Keratinocyte (primary cell): ENCODE data around the gene DNAH17. TPM values are rescaled to one million over a fixed set of nuclear protein-coding genes. Genes with fewer than 3 reads are reported as not detected.

Experiments
- DNase-seq: peaks from one replicate; pipeline ENCODE4 v3.0.0-alpha.2; 2011; ENCODE audit warnings: low read depth, missing footprints, low spot score
- FAIRE-seq: peaks from 2 replicates; lab custom pipeline; 2011; peaks lifted over from hg19 to GRCh38; lab: Jason Lieb, UNC
- H2AFZ ChIP-seq: 2 replicates; pipeline ENCODE4 v1.6.0; 2012; ENCODE audit warnings: low read length, control low read depth, inconsistent platforms; ENCODE audit not compliant: control insufficient read depth
- H3K27ac ChIP-seq: 2 replicates; pipeline ENCODE4 v1.5.1; 2011; ENCODE audit warnings: low read length; ENCODE audit not compliant: control insufficient read depth, insufficient read depth
- H3K27me3 ChIP-seq: 3 replicates; pipeline ENCODE4 v1.6.0; 2011; ENCODE audit warnings: low read length; ENCODE audit not compliant: control insufficient read depth, insufficient read depth; ENCODE audit errors: extremely low read depth
- H3K36me3 ChIP-seq, 2 experiments: 2 replicates in 1 of 2; 3 replicates in 1 of 2; pipeline ENCODE4 v1.5.1; 2011; ENCODE audit warnings: low read length in 2 of 2, mild to moderate bottlenecking in 1 of 2; ENCODE audit not compliant: control insufficient read depth in 2 of 2, insufficient read depth in 2 of 2; ENCODE audit errors: extremely low read depth in 1 of 2
- H3K4me1 ChIP-seq: 3 replicates; pipeline ENCODE4 v1.5.1; 2011; ENCODE audit warnings: low read length; ENCODE audit not compliant: control insufficient read depth, insufficient read depth; ENCODE audit errors: extremely low read depth
- H3K4me2 ChIP-seq: 3 replicates; pipeline ENCODE4 v1.6.0; 2011; ENCODE audit warnings: low read depth, low read length; ENCODE audit not compliant: control insufficient read depth, insufficient read depth; ENCODE audit errors: extremely low read depth
- H3K4me3 ChIP-seq, 3 experiments: fragments of 200-600 bp in 1 of 3; sonication (generic) in 1 of 3; 2 replicates in 2 of 3; 3 replicates in 1 of 3; pipeline ENCODE4 v1.5.1; 2011 to 2016; ENCODE audit warnings: low read length in 3 of 3, mild to moderate bottlenecking in 3 of 3, control low read depth in 2 of 3, inconsistent platforms in 1 of 3, low read depth in 1 of 3, mixed read lengths in 1 of 3, mixed run types in 1 of 3, moderate library complexity in 1 of 3; ENCODE audit not compliant: control insufficient read depth in 2 of 3, insufficient read depth in 2 of 3; ENCODE audit errors: extremely low read depth in 1 of 3
- H3K79me2 ChIP-seq: 2 replicates; pipeline ENCODE4 v1.6.0; 2012; ENCODE audit warnings: low read length; ENCODE audit not compliant: control insufficient read depth, insufficient read depth
- H3K9ac ChIP-seq: 3 replicates; pipeline ENCODE4 v1.6.0; 2011; ENCODE audit warnings: low read length; ENCODE audit not compliant: control insufficient read depth, insufficient read depth; ENCODE audit errors: extremely low read depth
- H3K9me1 ChIP-seq: 3 replicates; pipeline ENCODE4 v1.6.0; 2011; ENCODE audit warnings: low read length; ENCODE audit not compliant: control insufficient read depth, insufficient read depth; ENCODE audit errors: extremely low read depth
- H3K9me3 ChIP-seq: 2 replicates; pipeline ENCODE4 v1.5.1; 2012; ENCODE audit warnings: low read depth, low read length; ENCODE audit not compliant: control insufficient read depth
- H4K20me1 ChIP-seq: 3 replicates; pipeline ENCODE4 v1.6.0; 2011; ENCODE audit warnings: low read length; ENCODE audit not compliant: control insufficient read depth, insufficient read depth; ENCODE audit errors: extremely low read depth
- EZH2 ChIP-seq: IDR thresholded peaks from one replicate; pipeline ENCODE4 v1.6.1; 2012; ENCODE audit warnings: inconsistent platforms, mild to moderate bottlenecking, low read length, moderate library complexity
- dilution Hi-C: fragments of 300-500 bp; cut with MboI; formaldehyde crosslinking; loops from one replicate; pipeline ENCODE4 v1.7.0; 2020; ENCODE audit warnings: low sequenced_read_pairs; ENCODE audit not compliant: extremely low pct_ligation_motif_present
- polyA plus RNA-seq, 5 experiments: library from polyadenylated mRNA; depleted of rRNA in 3 of 5; stranded (reverse) in 3 of 5; stranded (forward) in 1 of 5; unstranded in 1 of 5; fragments of >200 nt; gene quantifications; 1 replicate in 1 of 5; 2 replicates in 3 of 5; 3 replicates in 1 of 5; pipeline versions ENCODE4 v1.2.1 to v1.2.3, GENCODE V29; 2011 to 2012; ENCODE audit warnings: missing spikeins in 2 of 5, low read depth in 1 of 5, low replicate concordance in 1 of 5
- TF ChIP-seq, protein P1 (sequence below), 3 experiments: IDR thresholded peaks in 1 of 3; conservative IDR thresholded peaks in 1 of 3; optimal IDR thresholded peaks in 1 of 3; 2 replicates in 2 of 3; 3 replicates in 1 of 3; pipeline versions ENCODE3 to v1.5.1; 2011; ENCODE audit warnings: low read length in 3 of 3, mild to moderate bottlenecking in 3 of 3, moderate library complexity in 2 of 3, control low read depth in 1 of 3, inconsistent platforms in 1 of 3; ENCODE audit not compliant: insufficient read depth in 2 of 3; ENCODE audit errors: extremely low read depth in 1 of 3

Gene DNAH17
- polyA plus RNA-seq, 1 donor (not counting 4 experiments of a cell fraction or from before 2014, with no cell fraction given): 0.16 TPM

DNA sequence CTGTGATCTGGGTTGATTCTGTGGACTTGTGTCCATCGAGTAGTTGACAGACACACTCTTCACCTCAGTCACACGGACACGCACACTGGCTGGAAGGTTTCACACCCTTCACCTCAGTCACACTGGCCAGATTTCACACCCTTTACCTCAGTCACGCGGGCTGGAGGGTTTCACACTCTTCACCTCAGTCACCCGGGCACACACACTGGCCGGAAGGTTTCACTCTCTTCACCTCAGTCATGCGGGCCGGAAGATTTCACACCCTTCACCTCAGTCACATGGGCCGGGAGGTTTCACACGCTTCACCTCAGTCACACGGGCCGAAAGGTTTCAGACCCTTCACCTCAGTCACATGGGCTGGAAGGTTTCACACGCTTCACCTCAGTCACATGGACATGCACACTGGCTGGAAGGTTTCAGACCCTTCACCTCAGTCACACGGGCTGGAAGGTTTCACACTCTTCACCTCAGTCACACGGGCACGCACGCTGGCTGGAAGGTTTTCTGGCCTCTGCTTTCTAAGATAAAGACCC, 102.5 kb downstream of the DNAH17 start:
- no peak overlapping the region for H3K9ac ChIP-seq
- H3K9me3 ChIP-seq: no peaks in the 10 kb centered on the region
- no peaks in the 10 kb centered on the region for H3K79me2 ChIP-seq
- no peak for TF ChIP-seq EZH2
- TF ChIP-seq, protein P1, sequence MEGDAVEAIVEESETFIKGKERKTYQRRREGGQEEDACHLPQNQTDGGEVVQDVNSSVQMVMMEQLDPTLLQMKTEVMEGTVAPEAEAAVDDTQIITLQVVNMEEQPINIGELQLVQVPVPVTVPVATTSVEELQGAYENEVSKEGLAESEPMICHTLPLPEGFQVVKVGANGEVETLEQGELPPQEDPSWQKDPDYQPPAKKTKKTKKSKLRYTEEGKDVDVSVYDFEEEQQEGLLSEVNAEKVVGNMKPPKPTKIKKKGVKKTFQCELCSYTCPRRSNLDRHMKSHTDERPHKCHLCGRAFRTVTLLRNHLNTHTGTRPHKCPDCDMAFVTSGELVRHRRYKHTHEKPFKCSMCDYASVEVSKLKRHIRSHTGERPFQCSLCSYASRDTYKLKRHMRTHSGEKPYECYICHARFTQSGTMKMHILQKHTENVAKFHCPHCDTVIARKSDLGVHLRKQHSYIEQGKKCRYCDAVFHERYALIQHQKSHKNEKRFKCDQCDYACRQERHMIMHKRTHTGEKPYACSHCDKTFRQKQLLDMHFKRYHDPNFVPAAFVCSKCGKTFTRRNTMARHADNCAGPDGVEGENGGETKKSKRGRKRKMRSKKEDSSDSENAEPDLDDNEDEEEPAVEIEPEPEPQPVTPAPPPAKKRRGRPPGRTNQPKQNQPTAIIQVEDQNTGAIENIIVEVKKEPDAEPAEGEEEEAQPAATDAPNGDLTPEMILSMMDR (optimal IDR thresholded peaks at IDR 0.05 in 1 of 3, IDR thresholded peaks at IDR 0.05 in 1 of 3, conservative IDR thresholded peaks at IDR 0.05 in 1 of 3; ENCODE audit: extremely low read depth in 1 of 3, insufficient read depth in 2 of 3, low read length in 3 of 3): no peak
- H3K4me3 ChIP-seq: no peak overlapping the region
- dilution Hi-C loops: no loop called here
- no peaks in the 10 kb centered on the region for H3K9me1 ChIP-seq
- H3K36me3 ChIP-seq: no peaks in the 10 kb centered on the region
- H3K27me3 ChIP-seq: peaks cover 7% of the 10 kb centered on the region
- no peaks in the 10 kb centered on the region for H3K4me1 ChIP-seq
- no peak overlapping the region for H3K4me2 ChIP-seq
- no peak overlapping the region for H3K27ac ChIP-seq
- no peak for DNase-seq
- no peak for FAIRE-seq
- H4K20me1 ChIP-seq: no peaks in the 10 kb centered on the region
- H2AFZ ChIP-seq: no peak overlapping the region

DNA sequence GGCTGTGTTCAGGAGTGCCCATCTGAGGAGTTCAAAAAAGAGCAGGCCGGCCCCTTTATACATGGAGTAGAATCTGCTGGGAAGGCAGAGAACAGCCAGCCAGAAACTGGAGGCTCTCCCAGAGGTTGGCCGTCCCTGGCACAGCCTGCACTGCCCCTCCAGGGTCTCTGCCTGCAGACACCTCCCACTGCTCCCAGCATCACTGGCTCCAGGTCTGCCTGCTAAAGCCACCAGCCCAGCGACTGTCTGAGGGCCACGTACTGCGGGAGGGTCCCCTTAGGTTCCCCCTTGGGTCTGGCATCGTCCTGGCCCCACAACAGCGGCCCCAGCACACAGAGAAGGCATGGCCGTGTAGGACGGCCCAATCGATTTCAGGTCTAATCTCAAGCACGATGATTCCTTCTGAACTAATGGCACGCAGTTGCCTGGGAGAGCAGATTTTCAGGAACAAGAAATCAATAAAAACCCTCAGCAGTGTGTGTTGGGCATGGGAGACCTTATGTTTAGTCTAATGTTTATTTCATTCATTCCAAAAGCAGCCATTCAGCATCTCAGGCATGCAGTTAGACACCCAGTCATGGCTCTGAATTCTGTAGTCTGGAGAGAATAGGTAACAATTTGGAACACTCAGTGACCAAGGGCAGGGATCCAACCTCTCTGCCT, 103.1 kb downstream of the DNAH17 start:
- Histone ChIP-seq H3K9ac (no peak overlapping the region), H3K27me3 (peaks cover 7% of the 10 kb centered on the region), H3K4me2 (no peak overlapping the region), H3K9me3 (no peaks in the 10 kb centered on the region), H3K79me2 (no peaks in the 10 kb centered on the region), H3K4me1 (no peaks in the 10 kb centered on the region), H2AFZ (no peak overlapping the region), H3K9me1 (no peaks in the 10 kb centered on the region), H3K36me3 (no peaks in the 10 kb centered on the region), H3K4me3 (no peak overlapping the region), H3K27ac (no peak overlapping the region), H4K20me1 (no peaks in the 10 kb centered on the region)
- FAIRE-seq (no peak), DNase-seq (no peak)
- dilution Hi-C loops: no loop called here
- TF ChIP-seq, protein P1 (optimal IDR thresholded peaks at IDR 0.05 in 1 of 3, IDR thresholded peaks at IDR 0.05 in 1 of 3, conservative IDR thresholded peaks at IDR 0.05 in 1 of 3; ENCODE audit: extremely low read depth in 1 of 3, insufficient read depth in 2 of 3, low read length in 3 of 3): no peak
- no peak for TF ChIP-seq EZH2
